Fibroblast of villous mesenchyme (primary cell): ENCODE results near the gene TET3. TPM values are rescaled to one million over a fixed set of nuclear protein-coding genes. Genes with fewer than 3 reads are reported as not detected.

ENCODE experiments used
- DNase-seq: peaks from one replicate; pipeline ENCODE4 v3.0.0-alpha.2; 2010; ENCODE audit warnings: low read depth
- H3K4me3 ChIP-seq: 2 replicates; pipeline ENCODE4 v1.5.1; 2011; ENCODE audit warnings: low read depth, mild to moderate bottlenecking, low read length
- total RNA-seq: library from RNA; depleted of rRNA; stranded (reverse); fragments of >200 nt; gene quantifications from 2 replicates; pipeline ENCODE4 v1.2.3, GENCODE V29; 2012
- TF ChIP-seq, protein P1 (sequence below): IDR thresholded peaks from 2 replicates; pipeline ENCODE4 v1.5.1; 2012; ENCODE audit warnings: low read depth, mild to moderate bottlenecking, low read length; ENCODE audit not compliant: insufficient read depth

The TET3 gene
- total RNA-seq, 1 donor = 5.6 TPM

DNA sequence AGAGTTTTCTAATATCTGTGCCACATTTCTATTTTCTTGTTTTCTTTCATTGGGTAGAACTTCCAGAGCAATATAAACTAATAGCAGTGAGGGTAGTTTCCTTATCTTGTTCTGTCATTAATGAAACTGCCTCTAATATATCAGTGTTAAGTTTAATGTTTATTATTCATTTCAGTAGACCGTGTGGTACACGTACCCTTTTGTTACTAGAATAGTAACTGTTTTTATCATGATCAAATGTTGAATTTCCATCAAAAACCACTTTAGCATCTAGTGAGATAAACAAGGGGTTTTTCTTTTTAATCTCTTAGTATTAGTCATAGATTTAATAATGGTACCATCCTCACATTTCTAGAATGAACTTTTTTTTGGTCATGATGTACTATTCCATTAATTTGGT, 42.0 kb upstream of the TET3 start:
- TF ChIP-seq, protein P1, sequence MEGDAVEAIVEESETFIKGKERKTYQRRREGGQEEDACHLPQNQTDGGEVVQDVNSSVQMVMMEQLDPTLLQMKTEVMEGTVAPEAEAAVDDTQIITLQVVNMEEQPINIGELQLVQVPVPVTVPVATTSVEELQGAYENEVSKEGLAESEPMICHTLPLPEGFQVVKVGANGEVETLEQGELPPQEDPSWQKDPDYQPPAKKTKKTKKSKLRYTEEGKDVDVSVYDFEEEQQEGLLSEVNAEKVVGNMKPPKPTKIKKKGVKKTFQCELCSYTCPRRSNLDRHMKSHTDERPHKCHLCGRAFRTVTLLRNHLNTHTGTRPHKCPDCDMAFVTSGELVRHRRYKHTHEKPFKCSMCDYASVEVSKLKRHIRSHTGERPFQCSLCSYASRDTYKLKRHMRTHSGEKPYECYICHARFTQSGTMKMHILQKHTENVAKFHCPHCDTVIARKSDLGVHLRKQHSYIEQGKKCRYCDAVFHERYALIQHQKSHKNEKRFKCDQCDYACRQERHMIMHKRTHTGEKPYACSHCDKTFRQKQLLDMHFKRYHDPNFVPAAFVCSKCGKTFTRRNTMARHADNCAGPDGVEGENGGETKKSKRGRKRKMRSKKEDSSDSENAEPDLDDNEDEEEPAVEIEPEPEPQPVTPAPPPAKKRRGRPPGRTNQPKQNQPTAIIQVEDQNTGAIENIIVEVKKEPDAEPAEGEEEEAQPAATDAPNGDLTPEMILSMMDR = no peak
- H3K4me3 ChIP-seq = no peak overlapping the region
- DNase-seq = no peak

- H3K4me3 ChIP-seq = no peak overlapping the region
- TF ChIP-seq, protein P1 = no peak
- DNase-seq = no peak
These were observed 40.0 kb upstream of the TET3 start for GRCh38 chr2:73944714-73945113.

GRCh38 chr2:73946215-73946614, 38.5 kb upstream of the TET3 start:
- no peak overlapping the region for H3K4me3 ChIP-seq
- TF ChIP-seq, protein P1 = no peak
- DNase-seq = no peak

DNA sequence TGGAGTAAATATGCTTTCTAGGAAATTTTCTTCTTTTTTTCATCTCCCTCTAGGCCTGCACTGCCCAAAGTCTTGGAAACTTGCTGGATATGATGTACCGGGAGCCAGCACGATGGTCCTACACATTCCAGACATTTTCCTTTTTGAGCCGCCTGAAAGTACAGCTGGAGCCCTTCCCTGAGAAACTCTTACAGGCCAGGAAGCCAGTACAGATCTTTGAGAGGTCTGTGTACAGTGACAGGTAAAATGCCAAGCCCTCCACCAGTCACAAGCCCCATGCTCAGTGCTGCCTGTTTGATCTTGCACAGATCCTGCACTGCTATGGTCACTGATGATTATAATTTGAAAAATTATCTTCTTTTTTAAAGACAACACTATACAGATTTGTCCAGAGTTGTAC, 38.0 kb upstream of the TET3 start:
- TF ChIP-seq, protein P1 = no peak
- DNase-seq = no peak
- H3K4me3 ChIP-seq = no peak overlapping the region

DNA sequence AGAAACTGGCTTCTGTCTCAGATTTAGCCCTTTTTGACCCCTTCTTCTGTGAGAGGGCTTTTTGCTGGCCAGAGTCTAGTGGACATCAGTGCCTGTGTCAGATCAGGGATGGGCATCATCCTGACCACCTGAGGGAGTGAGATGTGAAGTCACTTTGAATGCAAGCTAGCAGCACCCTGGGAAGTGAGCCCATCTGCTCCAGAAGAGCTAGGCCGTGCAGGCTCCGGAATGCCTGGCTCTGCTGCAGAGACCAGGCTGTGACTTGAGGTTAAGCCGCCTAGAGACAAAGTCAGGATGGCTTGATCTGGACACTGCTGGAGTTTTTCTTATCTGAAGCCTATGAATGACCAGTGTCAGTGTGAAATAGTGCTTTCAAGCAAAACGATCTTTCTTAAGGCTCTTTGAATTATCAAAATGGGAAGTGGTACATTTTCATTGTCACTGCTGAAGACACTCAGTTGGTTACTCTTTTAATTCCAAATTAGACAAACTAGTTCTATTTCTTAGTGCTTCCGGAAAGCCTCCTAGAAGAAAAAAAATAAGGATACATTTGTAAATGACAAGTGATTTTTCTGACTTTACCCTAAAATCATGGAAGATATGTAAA, 37.2 kb upstream of the TET3 start:
- no peak overlapping the region for H3K4me3 ChIP-seq
- TF ChIP-seq, protein P1 = no peak
- no peak for DNase-seq

- H3K4me3 ChIP-seq = no peak overlapping the region
- DNase-seq = no peak
- TF ChIP-seq, protein P1 = no peak
These were observed 34.9 kb upstream of the TET3 start for GRCh38 chr2:73949802-73950201.
